GM12878 (cell line): ENCODE data around the gene INO80B. TPM values are rescaled to one million over a fixed set of nuclear protein-coding genes. Genes with fewer than 3 reads are reported as not detected.
A peak's percentile ranks its signal among the peaks of the same experiment; 100 is the strongest.

ENCODE experiments used
- ATAC-seq: fragments of 200-7000 bp; cut with Tn5 transposase; 3 replicates; pipeline ENCODE4 v1.9.1; 2020; ENCODE audit warnings: mild to moderate bottlenecking, moderate library complexity
- BruUV-seq: library from RNA; stranded (reverse); fragments of 400-500 nt; replicated peaks from 2 replicates; lab custom pipeline; 2021; lab: Mats Ljungman, UMichigan
- CTCF ChIA-PET: fragments of 300-600 bp; sonication (Branson Sonifier 250); formaldehyde crosslinking; extraction: SDS; loops from one replicate; lab custom pipeline; 2021; ENCODE audit warnings: inconsistent platforms; lab: Yijun Ruan, JAX
- POLR2A ChIA-PET: fragments of 350-600 bp; formaldehyde crosslinking; extraction: SDS; loops from one replicate; lab custom pipeline; 2021; ENCODE audit warnings: inconsistent platforms; lab: Charles Lee
- RAD21 ChIA-PET: fragments of 300-600 bp; sonication (Branson Sonifier 250); formaldehyde crosslinking; loops from one replicate; lab custom pipeline; 2023; ENCODE audit warnings: antibody characterized with exemption; ENCODE audit not compliant: unreplicated experiment; lab: Charles Lee
- SMC1A ChIA-PET: fragments of 300-600 bp; sonication (Branson Sonifier 250); formaldehyde crosslinking; loops from one replicate; lab custom pipeline; 2023; ENCODE audit not compliant: unreplicated experiment, uncharacterized antibody; lab: Charles Lee
- DNase-seq: peaks from one replicate; pipeline ENCODE4 v3.0.0-alpha.2; 2011; ENCODE audit warnings: low read depth, low spot score
- FAIRE-seq: peaks from 3 replicates; lab custom pipeline; 2011; peaks lifted over from hg19 to GRCh38; lab: Jason Lieb, UNC
- H2AFZ ChIP-seq: 2 replicates; pipeline ENCODE4 v1.6.0; 2011; ENCODE audit warnings: low read depth, low read length, control low read depth; ENCODE audit not compliant: control insufficient read depth
- H3K27ac ChIP-seq: 2 replicates; pipeline ENCODE4 v1.5.1; 2011; ENCODE audit warnings: control low read depth; ENCODE audit not compliant: control insufficient read depth, insufficient read depth
- H3K27me3 ChIP-seq, 2 experiments: replicated peaks in 1 of 2; 2 replicates each; pipeline versions ENCODE4 v1.6.0 to v1.6.1; 2011; ENCODE audit warnings: low read length in 1 of 2; ENCODE audit not compliant: control insufficient read depth in 2 of 2, insufficient read depth in 2 of 2
- H3K36me3 ChIP-seq, 2 experiments: 2 replicates each; pipeline ENCODE4 v1.5.1; 2011; ENCODE audit warnings: low read length in 1 of 2; ENCODE audit not compliant: control insufficient read depth in 2 of 2, insufficient read depth in 2 of 2
- H3K4me1 ChIP-seq: 2 replicates; pipeline ENCODE4 v1.6.1; 2011; ENCODE audit warnings: mild to moderate bottlenecking, low read length, moderate library complexity, mixed read lengths; ENCODE audit not compliant: control insufficient read depth, insufficient read depth
- H3K4me2 ChIP-seq: 2 replicates; pipeline ENCODE4 v1.6.0; 2011; ENCODE audit warnings: control low read depth; ENCODE audit not compliant: control insufficient read depth, insufficient read depth
- H3K4me3 ChIP-seq: fragments of 200-600 bp; sonication (generic); 2 replicates; pipeline ENCODE4 v1.5.1; 2016
- H3K79me2 ChIP-seq: 2 replicates; pipeline ENCODE4 v1.6.0; 2011; ENCODE audit warnings: low read length; ENCODE audit not compliant: control insufficient read depth, insufficient read depth
- H3K9ac ChIP-seq: 2 replicates; pipeline ENCODE4 v1.8.0; 2011; ENCODE audit warnings: low read length, control low read depth, mixed read lengths; ENCODE audit not compliant: control insufficient read depth, insufficient read depth
- H3K9me3 ChIP-seq: replicated peaks from 3 replicates; pipeline ENCODE4 v1.5.1; 2011; ENCODE audit warnings: mild to moderate bottlenecking, low read length; ENCODE audit not compliant: control insufficient read depth, insufficient read depth
- H4K20me1 ChIP-seq: 2 replicates; pipeline ENCODE4 v1.6.0; 2011; ENCODE audit not compliant: control insufficient read depth, insufficient read depth
- CBFB ChIP-seq: IDR thresholded peaks from 2 replicates; pipeline ENCODE4 v1.6.1; 2016; ENCODE audit warnings: antibody characterized with exemption, low read depth
- CEBPZ ChIP-seq: fragments of 150-350 bp; IDR thresholded peaks from 2 replicates; pipeline ENCODE4 v1.6.1; 2016; ENCODE audit warnings: low read depth, low read length
- CREB1 ChIP-seq: IDR thresholded peaks from 2 replicates; pipeline ENCODE4 v1.6.1; 2012; ENCODE audit warnings: low read depth, mild to moderate bottlenecking, inconsistent platforms
- CREM ChIP-seq: IDR thresholded peaks from 2 replicates; pipeline ENCODE4 v1.6.1; 2014; ENCODE audit warnings: antibody characterized with exemption, low read depth
- EGR1 ChIP-seq, 2 experiments: IDR thresholded peaks; 1 replicate in 1 of 2; 2 replicates in 1 of 2; pipeline ENCODE4 v1.6.1; 2011 to 2012; ENCODE audit warnings: low read depth in 2 of 2, low read length in 2 of 2, borderline replicate concordance in 1 of 2, mild to moderate bottlenecking in 1 of 2, moderate library complexity in 1 of 2
- EP300 ChIP-seq, 2 experiments: fragments of 150-350 bp in 1 of 2; IDR thresholded peaks; 2 replicates each; pipeline ENCODE4 v1.6.1; 2011 to 2012; ENCODE audit warnings: low read depth in 2 of 2, low read length in 2 of 2, borderline replicate concordance in 1 of 2, improper control_type of control experiment in 1 of 2, inconsistent platforms in 1 of 2; ENCODE audit not compliant: control insufficient read depth in 1 of 2
- GATAD2B ChIP-seq: fragments of 450-650 bp; conservative IDR thresholded peaks from 2 replicates; pipeline ENCODE4 v1.6.1; 2017; ENCODE audit warnings: low read depth, mild to moderate bottlenecking, moderate library complexity
- HDGF ChIP-seq: fragments of 450-650 bp; IDR thresholded peaks from 2 replicates; pipeline ENCODE4 v1.6.1; 2016; ENCODE audit warnings: antibody characterized with exemption
- IKZF1 ChIP-seq: fragments of 450-650 bp; conservative IDR thresholded peaks from 2 replicates; pipeline ENCODE4 v1.6.1; 2017; ENCODE audit warnings: antibody characterized with exemption, mild to moderate bottlenecking
- NFIC ChIP-seq: IDR thresholded peaks from 2 replicates; pipeline ENCODE4 v1.6.1; 2012; ENCODE audit warnings: low read depth, mild to moderate bottlenecking, inconsistent platforms, low read length, moderate library complexity
- RUNX3 ChIP-seq: IDR thresholded peaks from 2 replicates; pipeline ENCODE4 v1.6.1; 2012; ENCODE audit warnings: low read length, inconsistent platforms
- TCF12 ChIP-seq: IDR thresholded peaks from 2 replicates; pipeline ENCODE4 v1.6.1; 2011; ENCODE audit warnings: low read depth, mild to moderate bottlenecking, low read length
- ZNF687 ChIP-seq: fragments of 450-650 bp; IDR thresholded peaks from 2 replicates; pipeline ENCODE4 v1.6.1; 2017; ENCODE audit warnings: mild to moderate bottlenecking, moderate library complexity
- WGBS: methylation state at CpG from one replicate; pipeline ENCODE4 v1.1.6; 2016; ENCODE audit warnings: low lambda C conversion rate; ENCODE audit not compliant: insufficient replicate concordance, insufficient coverage; ENCODE audit errors: missing lambda C conversion rate; 5-methylcytosine and 5-hydroxymethylcytosine counted together
- in situ Hi-C: fragments of 300-500 bp; cut with MboI; formaldehyde crosslinking; loops from 9 replicates; pipeline ENCODE4 v1.14.3; 2018; ENCODE audit warnings: mixed read lengths
- intact Hi-C: fragments of 100-400 bp; cut with micrococcal nuclease; formaldehyde crosslinking; loops from one replicate; pipeline ENCODE4 v1.14.2; 2022; ENCODE audit not compliant: unreplicated experiment
- polyA plus RNA-seq, 11 experiments: library from polyadenylated mRNA; depleted of rRNA in 4 of 11; unstranded in 6 of 11; stranded (reverse) in 5 of 11; fragments of >200 nt; fragmentation: Nextera tagmentation in 4 of 11; fragmentation: Illumina TruSeq in 1 of 11; extraction: Ambion mirVana in 4 of 11; extraction: Trizol in 1 of 11; gene quantifications; 1 replicate in 1 of 11; 2 replicates in 10 of 11; pipeline versions ENCODE4 v1.2.1 to v1.2.3, GENCODE V29; 2011 to 2016; ENCODE audit warnings: inconsistent platforms in 2 of 11, missing spikeins in 2 of 11, low read depth in 1 of 11
- total RNA-seq, 4 experiments: library from RNA; depleted of rRNA in 3 of 4; stranded (reverse); fragments of >200 nt in 3 of 4; fragmentation: Illumina TruSeq in 1 of 4; extraction: Trizol in 1 of 4; gene quantifications; 2 replicates each; pipeline versions ENCODE4 v1.2.1 to v1.2.3, GENCODE V29; 2013 to 2021

Gene INO80B
- total and polyA plus RNA-seq, 10 of the 15 experiments (the other 5 are each of a cell fraction or from before 2014, with no cell fraction given) = 1.3 to 26.7 (median 11.1) TPM

DNA sequence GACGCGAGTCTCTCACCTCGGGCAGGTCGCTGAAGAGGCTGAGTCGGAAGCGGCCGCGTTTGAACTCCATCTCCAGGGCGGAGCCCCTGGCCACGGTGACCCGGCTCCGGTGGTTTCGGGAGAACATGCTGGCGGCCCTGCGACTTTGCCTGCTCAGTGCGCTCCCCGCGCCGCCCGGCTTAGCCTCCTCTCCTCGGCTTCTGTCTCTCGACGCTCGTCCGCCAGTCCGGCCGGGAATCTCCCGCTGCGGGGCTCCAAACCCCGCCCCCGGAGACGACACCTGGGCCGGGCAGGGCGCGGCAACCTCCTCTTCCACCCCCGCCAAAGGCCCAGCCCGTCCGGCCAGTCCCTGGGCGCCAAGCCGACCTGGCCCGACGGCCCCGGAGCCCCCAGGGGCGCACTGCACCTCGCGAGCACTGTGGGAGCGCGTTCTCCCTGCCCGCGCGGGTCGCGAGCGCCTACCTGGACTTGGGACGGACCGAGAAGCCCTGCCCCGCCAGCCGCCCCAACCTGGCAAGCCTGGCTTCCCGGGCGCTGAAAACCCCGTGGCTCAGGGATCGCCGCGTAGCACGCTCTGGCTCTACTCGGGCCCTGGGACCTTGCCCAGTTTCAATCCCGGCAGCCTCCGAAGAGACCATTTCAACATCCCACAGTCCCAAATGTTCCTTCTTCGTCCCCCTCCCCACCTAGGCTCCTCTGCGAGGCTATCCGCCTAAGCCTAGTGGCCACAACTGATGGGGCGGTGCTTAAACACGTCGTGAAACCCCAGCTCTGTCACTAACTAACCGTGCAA lies 13.0 kb upstream of the INO80B start, which contains the start of gene RTKN:
TSS of gene RTKN (minus strand) at position 248 of the 793 bp plus-strand sequence. CDS start at position 127, 121 bp downstream.
- peaks cover 2 to 10% of the 10 kb centered on the region in 2 experiments; a peak in 3 of 4 replicates for H3K27me3 ChIP-seq
- ChIA-PET CTCF (interaction anchor here (0.7 to 1.7 kb wide), 3 partner anchors 13 to 114 kb away, joined by 3 to 6 read pairs (median 3); partner anchors contain the start of gene INO80B), POLR2A (interaction anchor here (0.6 to 3.2 kb wide), 3 partner anchors 13 to 18 kb away, joined by 3 to 29 read pairs (median 16); partner anchors contain the start of genes INO80B and WBP1), RAD21 (no interaction called here), SMC1A (interaction anchor here (0.9 to 2.0 kb wide), 4 partner anchors 13 to 16 kb away, joined by 3 to 9 read pairs (median 6); partner anchors contain the start of genes INO80B and WBP1)
- H3K4me3 ChIP-seq = no peak within 1 kb of the TSS
- H3K79me2 ChIP-seq = no peaks in the 10 kb centered on the region; the same call in 1 of the 2 replicates
- H3K4me1 ChIP-seq = peaks cover 20% of the 10 kb centered on the region
- BruUV-seq = no TSS peak
- peak within 1 kb of the TSS; percentile 89 for H2AFZ ChIP-seq
- no peaks in the 10 kb centered on the region for H3K9me3 ChIP-seq
- DNase-seq (no peak), ATAC-seq (peak; percentile 27), FAIRE-seq (no peak)
- peak within 1 kb of the TSS; percentile 81 for H3K4me2 ChIP-seq
- 36% methylated on average over 75 of the region's 75 CpGs for WGBS
- intact Hi-C loops (no loop called here), in situ Hi-C loops (no loop called here)
- no peaks in the 10 kb centered on the region for H4K20me1 ChIP-seq
- H3K9ac ChIP-seq = peak within 1 kb of the TSS; percentile 62; the same call in 1 of the 2 replicates
- H3K36me3 ChIP-seq = no peaks in the 10 kb centered on the region
- H3K27ac ChIP-seq = no peak within 1 kb of the TSS
- TF ChIP-seq TCF12 (no peak), EGR1 (IDR thresholded peaks at IDR 0.05; ENCODE audit: borderline replicate concordance in 1 of 2, low read depth in 2 of 2, low read length in 2 of 2) (0 out of 3 replicates have a peak, but pooled peaks of 1 of the 2 experiments have one; percentile 19), HDGF (no peak), CREB1 (no peak), EP300 (IDR thresholded peaks at IDR 0.05; ENCODE audit: borderline replicate concordance in 1 of 2, control insufficient read depth in 1 of 2, low read depth in 2 of 2, low read length in 2 of 2) (no peak), GATAD2B (peak; percentile 49; the same call in 1 of the 2 replicates), CEBPZ (no peak), CREM (no peak), NFIC (no peak), RUNX3 (no peak), ZNF687 (peak; percentile 77; the same call in 1 of the 2 replicates), CBFB (no peak), IKZF1 (peak; percentile 56)
